GM21529 (cell line): ENCODE data around the gene STARD3NL.
"Not testable (repeated sequence)": the region's sequence is repeated elsewhere in the genome, so short reads cannot be mapped to it uniquely, and the experiment has no call there.

Experiments
- ATAC-seq: cut with Tn5 transposase; IDR thresholded peaks from one replicate; pipeline ENCODE4 v1.9.1; 2021; ENCODE audit not compliant: unreplicated experiment

STARD3NL gene

GRCh38 chr7:38178004-38178694 is at the start of gene STARD3NL:
Gene STARD3NL, plus strand, starts transcription at chr7:38178245. Its CDS starts 29,260 bp downstream, at chr7:38207505.
- peak; percentile 98 for ATAC-seq

GRCh38 chr7:38129162-38129561 is 48.9 kb upstream of the STARD3NL start:
- no peak for ATAC-seq

- ATAC-seq = no peak
Measured at GRCh38 chr7:38129579-38129978, 48.5 kb upstream of the STARD3NL start.

GRCh38 chr7:38138171-38138570 is 39.9 kb upstream of the STARD3NL start:
- ATAC-seq = no peak

- no peak for ATAC-seq
Measured at GRCh38 chr7:38141187-38141586, 36.9 kb upstream of the STARD3NL start.

GRCh38 chr7:38142736-38143135 is 35.3 kb upstream of the STARD3NL start:
- ATAC-seq = peak; percentile 82

GRCh38 chr7:38147005-38147404 is 31.0 kb upstream of the STARD3NL start:
- no peak for ATAC-seq

- ATAC-seq = no peak
Measured at GRCh38 chr7:38151556-38151955, 26.5 kb upstream of the STARD3NL start.

GRCh38 chr7:38153515-38153914 is 24.5 kb upstream of the STARD3NL start:
- no peak for ATAC-seq

GRCh38 chr7:38154278-38154677 is 23.8 kb upstream of the STARD3NL start:
- ATAC-seq = no peak

GRCh38 chr7:38160003-38160571 is 18.0 kb upstream of the STARD3NL start:
- ATAC-seq = no peak

- ATAC-seq = no peak
Measured at GRCh38 chr7:38162036-38162435, 16.0 kb upstream of the STARD3NL start.

- ATAC-seq = no peak
Measured at GRCh38 chr7:38163671-38164070, 14.4 kb upstream of the STARD3NL start.

- ATAC-seq = no peak
Measured at GRCh38 chr7:38168890-38169570, 9.0 kb upstream of the STARD3NL start.

GRCh38 chr7:38169847-38170246 is 8.2 kb upstream of the STARD3NL start:
- peak; percentile 36 for ATAC-seq

- peak; percentile 81 for ATAC-seq
Measured at GRCh38 chr7:38171623-38172391, 6.2 kb upstream of the STARD3NL start.

GRCh38 chr7:38175547-38175946 is 2.5 kb upstream of the STARD3NL start:
- not testable (repeated sequence) for ATAC-seq

- no peak for ATAC-seq
Measured at GRCh38 chr7:38177621-38178003, 433 bp upstream of the STARD3NL start.

GRCh38 chr7:38178695-38179344 is 775 bp downstream of the STARD3NL start:
- ATAC-seq = peak; percentile 30

GRCh38 chr7:38179776-38180226 is 1.8 kb downstream of the STARD3NL start:
- no peak for ATAC-seq

- no peak for ATAC-seq
Measured at GRCh38 chr7:38181111-38181510, 3.1 kb downstream of the STARD3NL start.
